ENCODE measurements around the gene OR6J1.
A peak's percentile ranks its signal among the peaks of the same experiment; 100 is the strongest.

The OR6J1 gene

GRCh38 chr14:22587247-22587646 is 56.9 kb downstream of the OR6J1 start:
- H3K4me2 ChIP-seq (ENCODE audit: insufficient read depth, low read length): peak overlapping the region; percentile 77; the same call in 1 of the 2 replicates
- H3K79me2 ChIP-seq (ENCODE audit: insufficient read depth, low read length): peaks cover 49% of the 10 kb centered on the region
- no peak for DNase-seq
- peaks cover 35% of the 10 kb centered on the region for H3K4me1 ChIP-seq (ENCODE audit: insufficient read depth, low read length)
- no peak overlapping the region for H3K27ac ChIP-seq (ENCODE audit: low read length)
- H3K36me3 ChIP-seq (ENCODE audit: insufficient read depth, low read length): no peaks in the 10 kb centered on the region; the same call in 1 of the 2 replicates
- H3K9me3 ChIP-seq (ENCODE audit: insufficient read depth, low read length, severe bottlenecking): no peaks in the 10 kb centered on the region
- no peaks in the 10 kb centered on the region for H3K27me3 ChIP-seq (ENCODE audit: insufficient read depth, low read length, poor library complexity)
- no peak overlapping the region; the same call in 1 of the 2 replicates for H3K9ac ChIP-seq (ENCODE audit: low read depth, low read length)
- no peak for ATAC-seq (ENCODE audit: insufficient read depth, low read depth)
- H4K20me1 ChIP-seq (ENCODE audit: insufficient read depth, low read length): peaks cover 8% of the 10 kb centered on the region
- no peak overlapping the region for H2AFZ ChIP-seq (ENCODE audit: low read depth, low read length)
- TF ChIP-seq EZH2 (IDR thresholded peaks at IDR 0.05; ENCODE audit: borderline replicate concordance, low read depth, low read length, severe bottlenecking): no peak
- TF ChIP-seq, protein P1, sequence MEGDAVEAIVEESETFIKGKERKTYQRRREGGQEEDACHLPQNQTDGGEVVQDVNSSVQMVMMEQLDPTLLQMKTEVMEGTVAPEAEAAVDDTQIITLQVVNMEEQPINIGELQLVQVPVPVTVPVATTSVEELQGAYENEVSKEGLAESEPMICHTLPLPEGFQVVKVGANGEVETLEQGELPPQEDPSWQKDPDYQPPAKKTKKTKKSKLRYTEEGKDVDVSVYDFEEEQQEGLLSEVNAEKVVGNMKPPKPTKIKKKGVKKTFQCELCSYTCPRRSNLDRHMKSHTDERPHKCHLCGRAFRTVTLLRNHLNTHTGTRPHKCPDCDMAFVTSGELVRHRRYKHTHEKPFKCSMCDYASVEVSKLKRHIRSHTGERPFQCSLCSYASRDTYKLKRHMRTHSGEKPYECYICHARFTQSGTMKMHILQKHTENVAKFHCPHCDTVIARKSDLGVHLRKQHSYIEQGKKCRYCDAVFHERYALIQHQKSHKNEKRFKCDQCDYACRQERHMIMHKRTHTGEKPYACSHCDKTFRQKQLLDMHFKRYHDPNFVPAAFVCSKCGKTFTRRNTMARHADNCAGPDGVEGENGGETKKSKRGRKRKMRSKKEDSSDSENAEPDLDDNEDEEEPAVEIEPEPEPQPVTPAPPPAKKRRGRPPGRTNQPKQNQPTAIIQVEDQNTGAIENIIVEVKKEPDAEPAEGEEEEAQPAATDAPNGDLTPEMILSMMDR (IDR thresholded peaks at IDR 0.05; ENCODE audit: borderline replicate concordance, extremely low read depth, low read length, poor library complexity, severe bottlenecking): no peak
- 0 out of 4 replicates have a peak overlapping the region, but pooled peaks of 1 of the 2 experiments have one; percentile 87 for H3K4me3 ChIP-seq (ENCODE audit: low read depth in 1 of 2, low read length in 2 of 2)

GRCh38 chr14:22583994-22584393 is 60.2 kb downstream of the OR6J1 start:
- H3K4me2 ChIP-seq (ENCODE audit: insufficient read depth, low read length): no peak overlapping the region
- H4K20me1 ChIP-seq (ENCODE audit: insufficient read depth, low read length): peaks cover 11% of the 10 kb centered on the region
- no peak overlapping the region for H3K4me3 ChIP-seq (ENCODE audit: low read depth in 1 of 2, low read length in 2 of 2)
- H3K27me3 ChIP-seq (ENCODE audit: insufficient read depth, low read length, poor library complexity): no peaks in the 10 kb centered on the region
- no peak overlapping the region for H3K27ac ChIP-seq (ENCODE audit: low read length)
- no peaks in the 10 kb centered on the region; the same call in 1 of the 2 replicates for H3K36me3 ChIP-seq (ENCODE audit: insufficient read depth, low read length)
- no peak for ATAC-seq (ENCODE audit: insufficient read depth, low read depth)
- no peak for DNase-seq
- H3K9ac ChIP-seq (ENCODE audit: low read depth, low read length): no peak overlapping the region
- TF ChIP-seq, protein P1 (IDR thresholded peaks at IDR 0.05; ENCODE audit: borderline replicate concordance, extremely low read depth, low read length, poor library complexity, severe bottlenecking): no peak
- no peak for TF ChIP-seq EZH2 (IDR thresholded peaks at IDR 0.05; ENCODE audit: borderline replicate concordance, low read depth, low read length, severe bottlenecking)
- no peaks in the 10 kb centered on the region for H3K9me3 ChIP-seq (ENCODE audit: insufficient read depth, low read length, severe bottlenecking)
- peaks cover 60% of the 10 kb centered on the region for H3K79me2 ChIP-seq (ENCODE audit: insufficient read depth, low read length)
- peaks cover 25% of the 10 kb centered on the region for H3K4me1 ChIP-seq (ENCODE audit: insufficient read depth, low read length)
- no peak overlapping the region for H2AFZ ChIP-seq (ENCODE audit: low read depth, low read length)

Data from DND-41 (cell line).